Upper lobe of left lung (tissue), 4 donors: Measurements from ENCODE around the gene TAS1R1.

Source experiments
- CTCF ChIP-seq, 6 experiments: fragments of 450-650 bp in 4 of 6; fragments of 200-600 bp in 2 of 6; sonication (generic) in 2 of 6; IDR thresholded peaks; one replicate each; pipeline ENCODE4 v1.5.1; 2016 to 2019; ENCODE audit warnings: antibody characterized with exemption in 6 of 6
- EP300 ChIP-seq, 4 donors: sonication (generic); formaldehyde crosslinking; IDR thresholded peaks; one replicate each; pipeline ENCODE4 v1.5.1; 2017; ENCODE audit warnings: antibody characterized with exemption in 4 of 4, control low read depth in 2 of 4
- POLR2A ChIP-seq, 4 donors: fragments of 450-650 bp; IDR thresholded peaks; one replicate each; pipeline ENCODE4 v1.5.1; 2016 to 2017; ENCODE audit warnings: antibody characterized with exemption in 4 of 4, mild to moderate bottlenecking in 2 of 4
- POLR2AphosphoS5 ChIP-seq, 2 donors: sonication (generic); formaldehyde crosslinking; IDR thresholded peaks; one replicate each; pipeline ENCODE4 v1.5.1; 2017; ENCODE audit warnings: antibody characterized with exemption in 2 of 2

GRCh38 chr1:6585841-6586240 is 30.7 kb downstream of the TAS1R1 start:
- TF ChIP-seq CTCF (IDR thresholded peaks at IDR 0.05), result no peak
- no peak for TF ChIP-seq POLR2AphosphoS5 (IDR thresholded peaks at IDR 0.05)
- TF ChIP-seq POLR2A (IDR thresholded peaks at IDR 0.05), result no peak
- TF ChIP-seq EP300 (IDR thresholded peaks at IDR 0.05), result no peak
